ENCODE data around the gene MVP.
"Not testable (repeated sequence)": the region's sequence is repeated elsewhere in the genome, so short reads cannot be mapped to it uniquely, and the experiment has no call there.

Gene MVP

DNA sequence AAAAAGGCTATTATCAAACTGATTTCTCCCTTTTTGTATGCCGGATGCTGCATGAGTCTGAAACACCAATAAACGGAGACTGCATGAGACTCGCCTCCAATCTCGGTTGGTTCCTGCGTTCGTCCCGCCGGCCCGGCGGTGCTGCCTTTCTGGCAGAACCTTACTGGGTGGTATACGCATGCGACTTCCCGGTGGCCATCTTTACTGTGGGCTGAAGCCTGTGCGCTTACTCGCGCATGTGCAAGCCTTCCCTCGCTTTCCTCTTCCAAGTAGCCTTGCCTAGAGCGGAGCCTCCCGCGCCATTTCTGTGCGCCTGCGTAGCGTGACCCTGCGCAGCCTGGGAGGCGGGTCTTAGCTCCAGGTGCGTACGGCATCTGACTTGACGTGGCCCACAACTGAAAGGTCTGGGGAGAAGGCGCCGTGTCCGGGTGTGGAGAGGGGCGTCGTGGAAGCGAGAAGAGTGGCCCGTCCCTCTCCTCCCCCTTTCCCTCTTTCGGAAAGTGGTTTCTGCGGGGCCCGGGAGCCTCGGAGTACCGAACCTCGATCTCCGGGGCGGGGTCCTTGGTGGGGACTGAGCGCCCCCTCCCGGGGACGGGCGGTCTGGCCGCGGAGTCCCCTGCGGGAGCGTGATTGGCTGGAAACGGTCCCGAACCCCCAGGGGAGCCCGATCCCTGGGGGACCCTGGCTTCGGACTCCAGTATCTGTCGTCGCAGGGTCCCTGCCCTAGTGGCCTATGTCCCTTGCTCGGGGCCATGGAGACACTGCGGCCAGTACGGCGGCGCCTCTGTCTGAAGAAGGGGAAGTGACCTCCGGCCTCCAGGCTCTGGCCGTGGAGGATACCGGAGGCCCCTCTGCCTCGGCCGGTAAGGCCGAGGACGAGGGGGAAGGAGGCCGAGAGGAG is 4.2 kb upstream of the MVP start, which contains the start of gene PAGR1:
Gene PAGR1 (plus strand): TSS at position 360 of the 901 bp plus-strand sequence. CDS start 374 bp downstream, at position 734.
- peak; percentile 99 for DNase-seq

DNA sequence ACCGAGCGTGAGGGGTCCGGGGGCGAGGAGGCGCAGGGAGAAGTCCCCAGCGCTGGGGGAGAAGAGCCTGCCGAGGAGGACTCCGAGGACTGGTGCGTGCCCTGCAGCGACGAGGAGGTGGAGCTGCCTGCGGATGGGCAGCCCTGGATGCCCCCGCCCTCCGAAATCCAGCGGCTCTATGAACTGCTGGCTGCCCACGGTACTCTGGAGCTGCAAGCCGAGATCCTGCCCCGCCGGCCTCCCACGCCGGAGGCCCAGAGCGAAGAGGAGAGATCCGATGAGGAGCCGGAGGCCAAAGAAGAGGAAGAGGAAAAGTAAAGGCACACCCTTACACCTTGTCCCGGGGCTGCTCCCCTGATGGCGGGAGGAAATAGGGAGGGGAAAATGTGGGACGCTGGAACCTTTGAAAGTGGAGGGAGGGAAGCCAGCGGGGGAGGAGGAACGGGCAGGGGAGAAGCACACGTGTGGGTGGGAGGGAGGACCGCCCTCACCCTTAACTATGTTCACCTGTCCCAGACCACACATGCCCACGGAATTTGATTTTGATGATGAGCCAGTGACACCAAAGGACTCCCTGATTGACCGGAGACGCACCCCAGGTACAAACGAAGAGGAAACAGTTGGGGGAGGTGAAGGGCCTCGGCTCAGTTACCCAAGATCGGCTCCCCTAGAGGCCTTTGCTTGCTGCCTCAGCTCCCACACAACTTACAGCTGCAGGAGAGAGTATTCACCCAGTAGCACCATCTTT is 3.4 kb upstream of the MVP start:
- DNase-seq, result peak; percentile 78

DNA sequence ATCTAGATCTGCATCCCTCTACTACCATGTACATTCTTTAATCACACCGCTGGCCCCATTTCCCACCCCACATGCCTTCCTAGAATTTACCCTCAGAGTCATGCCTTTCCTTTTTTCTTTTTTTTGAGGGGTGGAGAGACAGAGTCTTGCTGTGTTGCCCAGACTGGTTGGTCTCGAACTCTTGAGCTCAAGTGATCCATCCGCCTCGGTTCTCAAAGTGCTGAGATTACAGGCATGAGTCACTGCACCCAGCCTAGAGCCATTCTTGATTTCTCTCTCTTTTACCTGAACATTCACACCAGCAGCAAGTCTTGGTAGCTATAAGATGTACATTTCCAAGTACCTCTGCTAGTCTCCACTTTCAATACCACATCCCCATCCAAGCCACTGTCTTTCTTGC is 2.2 kb upstream of the MVP start:
- no peak for DNase-seq

DNA sequence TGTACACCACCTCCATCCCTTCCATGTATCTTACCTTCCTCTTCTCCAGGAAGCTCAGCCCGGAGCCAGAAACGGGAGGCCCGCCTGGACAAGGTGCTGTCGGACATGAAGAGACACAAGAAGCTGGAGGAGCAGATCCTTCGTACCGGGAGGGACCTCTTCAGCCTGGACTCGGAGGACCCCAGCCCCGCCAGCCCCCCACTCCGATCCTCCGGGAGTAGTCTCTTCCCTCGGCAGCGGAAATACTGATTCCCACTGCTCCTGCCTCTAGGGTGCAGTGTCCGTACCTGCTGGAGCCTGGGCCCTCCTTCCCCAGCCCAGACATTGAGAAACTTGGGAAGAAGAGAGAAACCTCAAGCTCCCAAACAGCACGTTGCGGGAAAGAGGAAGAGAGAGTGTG is 756 bp upstream of the MVP start:
- no peak for DNase-seq

DNA sequence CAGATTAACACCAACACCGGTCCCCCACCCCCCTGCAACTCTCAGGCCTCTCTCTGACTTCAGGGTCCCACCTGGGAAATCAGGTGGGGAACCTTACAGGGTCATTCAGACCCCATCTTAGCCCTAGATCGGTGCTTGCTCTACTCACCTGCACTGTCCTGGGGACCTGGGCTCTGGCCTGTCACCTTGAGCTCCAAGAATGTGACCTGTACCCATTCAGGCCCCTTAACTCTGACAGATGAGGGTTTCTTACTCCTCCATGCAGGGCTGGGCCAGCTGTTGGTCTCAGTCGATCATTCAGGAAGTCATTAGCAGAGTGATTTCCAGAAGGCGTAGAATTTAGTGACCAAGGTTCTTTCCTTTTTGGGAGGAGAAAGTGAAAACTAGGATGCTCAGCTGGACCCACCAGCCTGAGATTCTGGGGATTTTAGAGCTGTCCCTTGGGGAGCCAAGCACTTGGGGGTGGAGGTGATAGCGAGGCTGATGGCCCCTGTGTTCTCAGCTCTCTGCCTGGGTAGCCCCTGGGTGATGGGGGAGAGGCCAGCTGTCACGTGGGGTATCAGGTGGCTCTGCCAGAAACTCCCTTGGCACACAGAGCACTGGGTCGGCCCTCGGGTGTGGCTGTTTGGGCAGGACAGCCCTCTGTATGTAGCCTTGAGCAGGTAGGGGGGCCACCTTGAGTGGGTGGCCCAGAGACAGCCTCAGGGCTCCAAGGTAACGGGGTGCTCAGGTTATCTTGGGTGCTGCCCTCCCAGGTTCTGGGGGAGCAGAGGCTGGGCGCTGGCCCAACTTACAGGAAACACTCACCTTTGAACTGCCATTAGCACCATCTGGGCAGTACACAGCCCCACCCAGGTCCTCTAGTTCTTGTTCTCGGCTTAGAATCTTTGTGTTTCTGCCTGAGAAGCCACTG is 724 bp downstream of the MVP start:
- peak; percentile 58 for DNase-seq

DNA sequence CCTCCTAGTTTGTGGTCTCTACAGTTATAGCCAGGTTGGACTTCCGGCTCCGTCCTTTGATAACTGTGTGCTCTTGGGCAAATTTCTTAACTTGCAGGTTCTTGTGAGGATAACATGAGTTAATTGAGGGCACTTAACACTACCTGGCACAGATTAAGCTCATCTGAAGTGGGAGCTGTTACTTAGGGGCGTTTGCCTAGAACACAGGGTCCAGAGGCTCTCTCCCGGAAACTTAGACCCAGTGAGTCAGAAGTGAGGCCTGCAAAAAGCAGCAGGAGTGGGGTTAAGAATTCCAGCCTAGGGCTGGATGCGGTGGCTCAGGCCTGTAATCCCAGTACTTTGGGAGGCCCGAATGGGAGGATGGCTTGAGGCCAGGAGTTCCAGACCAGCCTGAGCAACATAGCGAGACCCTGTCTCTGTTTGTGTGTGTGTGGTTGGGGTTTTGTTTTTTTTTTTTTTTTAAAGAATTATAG is 1.4 kb downstream of the MVP start:
- no peak for DNase-seq

DNA sequence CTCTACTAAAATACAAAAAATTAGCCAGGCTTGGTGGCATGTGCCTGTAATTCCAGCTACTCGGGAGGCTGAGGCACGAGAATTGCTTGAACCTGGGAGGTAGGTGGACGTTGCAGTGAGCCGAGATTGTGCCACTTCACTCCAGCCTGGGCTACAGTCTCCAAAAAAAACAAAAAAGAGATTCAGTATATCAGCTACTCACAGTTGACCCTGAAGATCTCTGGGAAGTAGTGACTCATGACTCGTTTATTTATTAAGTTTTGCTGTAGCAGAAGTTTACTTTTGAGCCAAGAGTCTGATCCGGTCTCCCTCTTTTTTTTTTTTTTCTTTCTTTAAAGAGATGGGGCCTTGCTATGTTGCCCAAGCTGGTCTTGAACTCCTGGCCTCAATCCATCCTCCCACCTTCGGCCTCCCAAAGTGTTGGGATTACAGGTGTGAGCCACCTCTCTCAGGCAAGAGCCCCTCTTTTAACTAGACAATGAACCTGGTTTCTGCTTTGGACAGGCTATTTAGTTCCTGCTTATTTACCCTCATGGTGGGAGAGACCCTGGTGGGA is 4.4 kb downstream of the MVP start:
- no peak for DNase-seq

DNA sequence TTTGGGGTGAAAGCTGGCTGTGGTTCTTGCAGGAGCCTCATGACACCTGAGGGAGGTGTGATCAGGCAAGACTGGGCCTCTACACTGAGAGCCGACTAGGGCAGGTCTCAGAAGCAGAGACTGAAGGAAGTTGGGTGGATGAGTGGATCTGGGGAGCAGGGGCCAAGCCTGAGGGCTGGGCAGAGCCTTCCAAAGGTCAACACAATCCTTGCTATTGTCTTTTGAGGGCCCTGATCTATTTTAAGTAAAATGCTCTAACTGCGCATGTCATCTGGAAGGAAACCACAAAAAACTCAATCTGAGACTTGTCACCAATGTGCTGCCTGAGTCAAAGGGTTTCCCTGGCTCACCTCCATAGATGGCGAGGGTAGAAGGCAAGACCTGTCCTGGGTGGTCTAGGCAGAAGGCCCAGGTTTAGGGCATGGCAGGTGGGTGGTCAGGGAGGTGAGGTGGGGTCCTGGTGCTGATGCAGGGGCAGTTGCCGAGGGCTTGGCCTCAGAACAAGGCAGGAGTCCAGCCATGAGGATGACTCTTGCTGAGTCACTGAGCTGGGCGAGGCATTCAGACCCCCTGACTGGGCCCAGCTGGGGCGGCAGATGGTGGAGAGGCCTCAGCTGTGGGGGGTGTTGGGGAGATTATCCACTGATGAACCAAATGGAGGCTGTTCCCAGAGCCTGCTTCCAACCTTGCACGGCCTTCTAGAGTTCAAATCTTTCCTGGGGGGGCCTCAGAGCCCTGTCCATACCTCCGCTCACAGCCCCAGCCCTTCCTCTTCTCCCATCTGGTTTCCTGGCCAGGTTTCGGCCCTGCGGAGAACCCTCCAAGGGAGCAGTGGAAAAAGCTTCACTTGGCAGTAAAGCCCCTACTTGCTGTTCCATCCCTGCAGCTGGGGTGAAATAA is 5.1 kb downstream of the MVP start:
- DNase-seq, result peak; percentile 62

DNA sequence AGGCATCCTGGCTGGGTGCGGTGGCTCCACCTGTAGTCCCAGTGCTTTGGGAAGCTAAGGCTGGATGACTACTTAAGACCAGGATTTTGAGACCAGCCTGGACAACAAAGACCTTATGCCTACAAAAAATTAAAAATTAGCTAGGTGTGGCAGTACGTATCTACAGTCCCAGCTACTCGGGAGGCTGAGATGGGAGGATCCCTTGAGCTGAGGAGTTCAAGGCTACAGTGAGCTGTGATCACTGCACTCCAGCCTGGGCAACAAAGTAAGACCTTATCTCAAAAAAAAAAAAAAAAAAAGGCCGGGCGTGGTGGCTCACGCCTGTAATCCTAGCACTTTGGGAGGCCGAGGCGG is 6.1 kb downstream of the MVP start:
- DNase-seq, result no peak

DNA sequence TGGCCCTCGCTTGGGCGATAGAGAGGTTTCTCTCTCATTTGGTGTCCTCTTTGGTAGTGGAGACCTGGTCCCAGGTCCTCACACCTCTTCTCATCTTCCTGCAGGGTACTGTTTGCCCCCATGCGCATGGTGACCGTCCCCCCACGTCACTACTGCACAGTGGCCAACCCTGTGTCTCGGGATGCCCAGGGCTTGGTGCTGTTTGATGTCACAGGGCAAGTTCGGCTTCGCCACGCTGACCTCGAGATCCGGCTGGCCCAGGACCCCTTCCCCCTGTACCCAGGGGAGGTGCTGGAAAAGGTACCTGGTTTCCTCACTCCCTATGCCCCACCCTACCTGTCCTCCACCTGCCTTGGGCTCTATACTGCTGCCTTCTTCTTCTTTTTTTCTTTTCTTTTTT is 10.5 kb downstream of the MVP start:
- DNase-seq, result no peak

DNA sequence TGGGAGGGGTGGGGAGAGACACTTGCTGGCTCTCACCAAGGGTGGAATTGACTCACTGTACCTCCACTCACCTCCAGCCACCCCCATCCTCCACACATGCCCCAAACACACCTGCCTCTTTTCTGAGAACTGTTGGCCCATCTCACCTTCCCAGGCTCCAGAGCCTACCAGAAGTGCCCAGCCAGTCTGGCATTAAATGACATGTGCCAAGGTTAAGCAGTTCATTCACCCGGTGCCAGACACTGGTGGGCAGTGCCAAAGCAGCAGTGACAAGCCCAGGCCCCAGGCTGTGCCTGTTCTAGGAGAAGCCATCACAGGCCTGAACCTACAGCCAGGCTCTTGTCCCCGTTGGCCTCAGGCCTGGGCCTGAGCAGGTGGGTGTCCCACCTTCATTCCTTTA is 11.2 kb downstream of the MVP start:
- DNase-seq, result no peak

DNA sequence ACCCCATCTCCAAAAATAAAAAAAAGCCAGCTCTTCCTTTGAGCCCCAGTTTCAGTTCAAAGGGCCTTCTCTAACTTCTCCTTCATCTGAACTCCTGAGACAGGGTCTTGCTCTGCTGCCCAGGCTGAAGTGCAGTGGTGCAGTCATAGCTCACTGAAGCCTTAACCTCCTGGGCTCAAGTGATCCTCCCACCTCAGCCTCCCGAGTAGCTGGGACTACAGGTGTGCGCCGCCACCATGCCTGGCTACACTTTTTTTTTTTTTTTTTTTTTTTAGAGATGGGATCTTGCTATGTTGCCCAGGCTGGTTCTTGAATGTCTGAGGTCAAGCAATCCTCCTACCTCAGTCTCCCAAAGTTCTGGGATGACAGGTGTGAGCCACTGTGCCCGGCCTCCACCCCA is 13.0 kb downstream of the MVP start:
- not testable (repeated sequence) for DNase-seq

DNA sequence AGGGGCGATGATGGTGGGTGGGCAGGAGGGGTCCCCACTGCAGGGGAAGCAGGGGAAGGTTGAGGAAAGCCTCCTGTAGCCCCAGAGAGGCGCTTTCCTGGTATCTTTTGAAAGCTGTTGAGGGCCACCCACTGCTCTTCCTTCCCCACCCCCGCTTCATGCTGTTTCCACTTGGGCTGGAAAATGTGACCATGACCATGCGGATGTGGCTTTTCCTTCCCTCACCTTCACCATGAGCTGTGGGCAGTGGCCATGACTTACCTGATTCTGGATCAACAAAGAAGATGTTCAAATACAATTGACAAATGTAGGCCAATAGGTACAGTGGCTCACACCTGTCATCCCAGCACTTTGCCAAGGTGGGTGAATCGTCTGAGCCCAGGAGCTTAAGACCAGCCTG is 13.8 kb downstream of the MVP start:
- DNase-seq, result no peak

DNA sequence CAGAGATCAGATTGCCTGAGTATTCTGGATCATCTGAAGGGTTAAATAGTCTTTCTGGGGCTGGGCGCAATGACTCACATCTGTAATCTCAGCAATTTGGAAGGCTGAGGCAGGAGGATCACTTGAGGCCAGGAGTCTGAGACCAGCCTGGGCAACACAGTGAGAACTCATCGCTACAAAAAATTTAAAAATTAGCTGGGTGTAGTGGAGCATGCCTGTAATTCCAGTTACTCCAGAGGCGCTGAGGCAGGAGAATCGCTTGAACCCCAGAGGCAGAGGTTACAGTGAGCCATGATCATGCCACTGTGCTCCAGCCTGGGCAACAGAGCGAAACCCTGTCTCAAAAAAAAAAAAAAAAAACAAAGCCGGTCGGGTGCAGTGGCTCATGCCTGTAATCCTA is 15.7 kb downstream of the MVP start:
- DNase-seq, result no peak

DNA sequence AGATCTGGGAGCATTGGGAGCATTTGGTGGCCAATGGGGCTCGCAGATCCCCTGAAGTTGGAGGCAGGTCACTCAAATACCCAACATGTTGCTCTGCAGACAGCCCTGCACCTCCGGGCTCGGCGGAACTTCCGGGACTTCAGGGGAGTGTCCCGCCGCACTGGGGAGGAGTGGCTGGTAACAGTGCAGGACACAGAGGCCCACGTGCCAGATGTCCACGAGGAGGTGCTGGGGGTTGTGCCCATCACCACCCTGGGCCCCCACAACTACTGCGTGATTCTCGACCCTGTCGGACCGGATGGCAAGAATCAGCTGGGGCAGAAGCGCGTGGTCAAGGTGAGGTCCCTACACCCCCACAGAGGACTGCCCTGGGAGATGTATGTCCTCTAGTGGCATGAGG is 16.4 kb downstream of the MVP start:
- DNase-seq, result no peak

DNA sequence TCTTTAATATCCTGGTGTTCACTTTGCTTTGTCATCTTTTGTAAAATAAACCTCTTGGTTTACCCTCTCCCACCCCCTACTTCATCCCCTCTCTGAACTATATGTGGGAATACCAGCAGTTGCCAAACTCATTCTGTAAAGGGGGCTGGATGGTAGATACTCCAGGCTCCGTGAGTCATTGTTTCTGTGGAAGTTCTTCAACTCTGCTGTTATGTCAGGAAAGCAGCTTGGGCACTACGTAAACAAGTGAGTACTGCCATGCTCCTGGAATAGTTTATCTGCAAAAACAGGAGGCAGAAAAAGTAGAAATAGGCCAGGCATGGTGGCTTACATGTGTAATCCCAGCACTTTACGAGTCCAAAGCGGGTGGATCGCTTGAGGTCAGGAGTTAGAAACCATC is 17.6 kb downstream of the MVP start:
- DNase-seq, result no peak

DNA sequence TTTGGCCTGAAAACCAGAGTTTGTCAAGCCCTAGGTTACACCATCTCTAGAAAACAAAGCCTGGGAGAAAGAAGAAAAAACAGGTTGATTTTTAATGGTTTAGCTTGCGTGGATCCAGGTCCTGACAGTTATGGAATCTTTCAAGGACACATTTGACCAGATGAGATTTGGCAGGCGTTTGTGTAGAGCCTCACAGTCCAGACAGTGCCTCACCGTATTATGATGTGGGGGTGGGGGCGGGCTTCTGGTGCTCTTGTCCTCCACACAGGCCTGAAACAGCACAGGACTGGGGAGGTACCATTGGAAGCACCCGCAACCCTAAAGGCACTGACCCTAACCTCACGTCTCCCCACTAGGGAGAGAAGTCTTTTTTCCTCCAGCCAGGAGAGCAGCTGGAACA is 19.6 kb downstream of the MVP start:
- DNase-seq, result no peak

DNA sequence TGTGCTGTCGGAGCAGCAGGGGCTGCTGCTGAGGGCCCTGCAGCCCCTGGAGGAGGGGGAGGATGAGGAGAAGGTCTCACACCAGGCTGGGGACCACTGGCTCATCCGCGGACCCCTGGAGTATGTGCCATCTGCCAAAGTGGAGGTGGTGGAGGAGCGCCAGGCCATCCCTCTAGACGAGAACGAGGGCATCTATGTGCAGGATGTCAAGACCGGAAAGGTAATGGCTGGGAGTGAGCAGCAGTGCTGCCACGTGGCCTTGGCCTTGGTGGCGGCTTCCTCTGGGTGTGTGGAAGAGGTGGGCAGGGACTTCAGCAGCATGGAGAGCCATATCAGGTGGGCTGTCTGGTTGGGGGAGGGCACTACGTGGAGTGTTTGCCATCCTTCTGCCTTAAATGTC is 20.0 kb downstream of the MVP start:
- DNase-seq, result no peak

DNA sequence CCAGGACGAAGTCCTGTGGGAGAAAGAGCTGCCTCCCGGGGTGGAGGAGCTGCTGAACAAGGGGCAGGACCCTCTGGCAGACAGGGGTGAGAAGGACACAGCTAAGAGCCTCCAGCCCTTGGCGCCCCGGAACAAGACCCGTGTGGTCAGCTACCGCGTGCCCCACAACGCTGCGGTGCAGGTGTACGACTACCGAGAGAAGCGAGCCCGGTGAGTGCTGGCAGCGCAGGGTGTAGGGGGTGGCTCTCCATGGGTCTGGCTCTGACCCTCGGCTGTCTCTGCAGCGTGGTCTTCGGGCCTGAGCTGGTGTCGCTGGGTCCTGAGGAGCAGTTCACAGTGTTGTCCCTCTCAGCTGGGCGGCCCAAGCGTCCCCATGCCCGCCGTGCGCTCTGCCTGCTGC is 21.4 kb downstream of the MVP start:
- no peak for DNase-seq

DNA sequence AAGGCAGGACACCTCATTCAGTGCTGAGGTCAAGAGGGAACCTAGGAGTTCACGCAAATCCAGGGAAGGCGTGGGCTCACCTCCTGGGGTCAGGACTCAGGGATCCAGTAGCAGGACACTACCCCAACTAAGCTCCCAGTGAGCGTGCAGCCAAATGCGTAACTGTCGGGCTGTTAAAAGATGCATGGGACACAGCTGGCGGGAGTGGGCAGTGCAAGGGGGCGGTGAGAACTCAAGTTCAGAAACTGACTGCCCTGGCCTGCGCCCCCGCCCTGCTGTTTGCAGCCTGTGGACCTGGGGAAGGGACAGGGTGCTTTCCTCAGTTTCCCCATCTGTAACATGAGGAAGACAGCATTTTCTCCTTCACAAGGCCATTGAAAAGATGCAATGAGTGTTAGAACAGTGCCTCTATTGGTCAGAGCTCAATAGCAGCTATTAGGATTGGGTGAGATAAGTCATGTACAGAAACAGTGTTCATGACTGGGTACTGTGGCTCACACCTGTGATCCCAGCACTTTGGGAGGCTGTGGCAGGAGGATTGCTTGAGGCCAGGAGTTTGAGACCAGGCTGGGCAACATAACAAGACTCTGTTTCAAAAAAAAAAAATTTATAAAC is 22.6 kb downstream of the MVP start:
- DNase-seq, result no peak

DNA sequence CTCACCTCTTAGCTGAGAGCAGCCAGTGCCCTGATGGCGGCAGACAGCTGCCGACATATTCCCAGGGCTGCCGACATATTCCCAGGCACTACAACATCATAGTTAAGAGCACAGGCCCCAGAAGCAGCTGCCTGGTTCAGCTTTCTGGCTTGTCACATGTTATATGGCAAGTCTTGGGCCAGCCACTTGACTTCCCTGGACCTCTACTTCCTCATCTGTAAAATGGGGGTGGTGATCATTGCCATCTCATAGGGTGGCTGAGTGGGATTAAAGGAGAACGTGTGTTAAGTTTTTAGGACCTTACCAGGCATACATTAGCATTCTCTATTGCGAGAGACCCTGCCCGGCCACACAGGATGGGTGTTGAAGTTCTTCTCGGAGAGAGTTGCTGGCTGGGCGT is 23.7 kb downstream of the MVP start:
- DNase-seq, result no peak

Measured in stimulated activated CD4-positive, alpha-beta T cell treated with anti-CD3 and anti-CD28 coated beads, Interleukin-1b, Interleukin-23, amount 100 ng/mL, for 48 hours (primary cell).